GM21737 (cell line): ENCODE data around the gene SLC22A15.
"Not testable (repeated sequence)": the region's sequence is repeated elsewhere in the genome, so short reads cannot be mapped to it uniquely, and the experiment has no call there.

Experiments used
- ATAC-seq: cut with Tn5 transposase; IDR thresholded peaks from one replicate; pipeline ENCODE4 v1.9.1; 2021; ENCODE audit warnings: mild to moderate bottlenecking, moderate library complexity; ENCODE audit not compliant: unreplicated experiment

SLC22A15 gene

DNA sequence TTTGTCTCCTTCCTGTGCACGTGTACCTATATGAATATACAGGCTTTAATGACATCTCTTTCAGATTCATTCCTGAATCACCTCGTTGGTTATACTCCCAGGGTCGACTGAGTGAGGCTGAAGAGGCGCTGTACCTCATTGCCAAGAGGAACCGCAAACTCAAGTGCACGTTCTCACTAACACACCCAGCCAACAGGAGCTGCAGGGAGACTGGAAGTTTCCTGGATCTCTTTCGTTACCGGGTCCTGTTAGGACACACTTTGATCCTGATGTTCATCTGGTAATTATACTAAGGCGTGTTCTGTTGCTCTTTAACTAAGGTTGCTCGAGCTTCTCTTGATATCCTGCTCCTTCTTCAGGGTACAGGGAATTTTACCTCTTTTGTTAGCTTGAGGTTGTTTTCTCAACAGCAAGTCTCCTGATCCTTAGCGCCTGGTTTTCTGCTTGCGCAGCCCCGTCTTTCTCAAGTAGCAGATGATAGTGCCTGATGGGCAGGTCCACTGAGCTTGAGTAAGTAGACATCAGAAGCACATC lies 55.1 kb downstream of the SLC22A15 start:
- ATAC-seq: no peak

GRCh38 chr1:116033322-116033721 lies 57.0 kb downstream of the SLC22A15 start:
- ATAC-seq: no peak

- ATAC-seq: no peak
Observed at GRCh38 chr1:116036255-116036654, 59.9 kb downstream of the SLC22A15 start.

DNA sequence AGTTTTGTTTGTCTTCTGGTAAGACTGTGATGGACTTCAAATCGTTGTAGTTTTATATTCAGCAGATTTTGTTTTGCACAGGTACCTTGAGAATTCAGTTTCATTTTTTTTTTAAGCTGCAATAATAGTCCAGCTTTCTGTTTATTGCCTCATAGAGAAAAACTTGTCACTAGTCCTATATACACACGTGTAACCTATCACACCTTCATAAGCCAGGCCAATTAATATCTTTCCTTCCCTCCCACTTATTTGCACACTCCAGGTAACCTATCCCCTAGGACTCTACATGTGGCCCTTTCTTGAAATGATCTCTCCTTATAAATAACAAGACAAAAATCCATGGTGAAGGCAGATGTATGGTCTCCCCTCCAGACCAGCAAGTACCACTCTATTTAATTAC lies 62.4 kb downstream of the SLC22A15 start:
- ATAC-seq: no peak

DNA sequence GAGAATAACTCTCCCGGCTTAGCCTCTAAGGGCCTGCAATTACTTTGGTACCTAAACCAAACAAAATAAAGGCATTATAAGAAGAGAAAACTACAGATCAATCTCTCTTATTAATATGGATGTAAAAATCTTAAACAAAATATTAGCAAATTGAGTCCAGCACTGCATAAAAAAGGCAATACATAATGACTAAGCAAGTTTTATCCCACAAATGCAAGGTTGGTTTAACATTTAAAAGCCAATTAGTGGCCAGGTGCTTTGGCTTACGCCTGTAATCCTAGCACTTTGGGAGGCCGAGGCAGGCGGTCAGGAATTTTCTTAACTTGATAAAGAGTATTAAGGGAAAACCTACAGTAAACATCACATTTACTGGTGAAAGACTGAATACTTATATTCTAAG lies 67.8 kb downstream of the SLC22A15 start:
- ATAC-seq: no peak

DNA sequence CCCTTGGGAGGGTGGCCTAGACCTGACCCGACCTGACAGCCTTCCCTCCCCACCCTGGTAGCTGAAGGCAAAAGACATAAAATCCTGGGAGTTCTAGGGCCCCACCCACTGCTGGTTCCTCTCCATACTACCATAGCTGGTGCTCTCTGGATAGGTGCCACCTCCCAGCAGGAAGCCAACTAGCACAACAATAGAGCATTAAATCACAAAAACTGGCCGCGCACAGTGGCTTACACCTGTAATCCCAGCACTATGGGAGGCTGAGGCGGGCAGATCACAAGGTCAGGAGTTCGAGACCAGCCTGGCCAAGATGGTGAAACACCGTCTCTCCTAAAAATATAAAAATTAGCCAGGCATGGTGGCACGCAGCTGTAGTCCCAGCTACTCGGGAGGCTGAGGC lies 70.6 kb downstream of the SLC22A15 start:
- ATAC-seq: not testable (repeated sequence)

DNA sequence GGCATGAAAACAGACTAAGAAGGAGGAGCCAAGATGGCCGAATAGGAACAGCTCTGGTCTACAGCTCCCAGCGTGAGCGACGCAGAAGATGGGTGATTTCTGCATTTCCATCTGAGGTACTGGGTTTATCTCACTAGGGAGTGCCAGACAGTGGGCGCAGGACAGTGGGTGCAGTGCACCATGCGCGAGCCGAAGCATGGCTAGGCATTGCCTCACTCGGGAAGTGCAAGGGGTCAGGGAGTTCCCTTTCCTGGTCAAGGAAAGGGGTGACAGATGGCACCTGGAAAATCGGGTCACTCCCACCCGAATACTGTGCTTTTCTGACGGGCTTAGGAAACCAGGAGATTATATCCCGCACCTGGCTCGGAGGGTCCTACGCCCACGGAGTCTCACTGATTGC lies 75.6 kb downstream of the SLC22A15 start:
- not testable (repeated sequence) for ATAC-seq

GRCh38 chr1:116062201-116062600 lies 85.9 kb downstream of the SLC22A15 start:
- ATAC-seq: no peak

- ATAC-seq: no peak
Observed at GRCh38 chr1:116064616-116065015, 88.3 kb downstream of the SLC22A15 start.

- ATAC-seq: no peak
Observed at GRCh38 chr1:116066868-116067565, 90.7 kb downstream of the SLC22A15 start.

DNA sequence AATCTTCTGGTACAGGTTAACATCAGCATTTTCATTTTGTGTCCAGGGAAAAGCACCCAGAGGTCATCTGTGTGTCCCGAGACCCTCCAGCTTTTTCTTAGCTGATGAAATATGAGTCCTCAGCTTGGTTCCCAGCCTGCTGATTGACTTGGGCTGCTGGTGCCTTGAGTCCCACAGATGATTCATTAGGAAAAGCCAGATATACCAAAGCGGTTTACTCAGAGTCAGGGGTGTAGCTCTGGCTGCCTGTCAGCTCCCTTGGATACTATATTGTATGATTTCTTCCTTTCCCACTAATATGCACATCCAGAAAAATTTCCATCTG lies 91.2 kb downstream of the SLC22A15 start:
- no peak for ATAC-seq

DNA sequence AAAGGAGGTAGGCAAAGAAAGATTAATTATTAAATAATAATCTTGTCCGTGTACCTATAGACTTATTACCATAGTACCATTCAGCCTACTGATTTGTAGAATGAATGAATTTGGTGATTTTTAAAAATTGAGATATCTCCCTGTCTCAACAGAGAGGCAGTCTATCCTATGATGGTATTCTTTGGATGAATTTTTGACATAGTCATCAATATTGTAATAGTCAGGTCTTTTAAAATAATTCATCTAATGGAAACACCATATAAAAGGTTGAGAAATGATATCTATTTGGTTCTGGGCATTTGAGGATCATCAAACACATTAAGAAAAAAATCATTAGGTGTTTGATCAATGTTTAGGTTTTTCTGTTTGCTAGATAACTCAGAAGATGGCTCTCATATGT lies 99.3 kb downstream of the SLC22A15 start:
- ATAC-seq: no peak

- no peak for ATAC-seq
Observed at GRCh38 chr1:116075990-116076389, 99.7 kb downstream of the SLC22A15 start.

GRCh38 chr1:116076831-116077230 lies 100.5 kb downstream of the SLC22A15 start:
- ATAC-seq: no peak

DNA sequence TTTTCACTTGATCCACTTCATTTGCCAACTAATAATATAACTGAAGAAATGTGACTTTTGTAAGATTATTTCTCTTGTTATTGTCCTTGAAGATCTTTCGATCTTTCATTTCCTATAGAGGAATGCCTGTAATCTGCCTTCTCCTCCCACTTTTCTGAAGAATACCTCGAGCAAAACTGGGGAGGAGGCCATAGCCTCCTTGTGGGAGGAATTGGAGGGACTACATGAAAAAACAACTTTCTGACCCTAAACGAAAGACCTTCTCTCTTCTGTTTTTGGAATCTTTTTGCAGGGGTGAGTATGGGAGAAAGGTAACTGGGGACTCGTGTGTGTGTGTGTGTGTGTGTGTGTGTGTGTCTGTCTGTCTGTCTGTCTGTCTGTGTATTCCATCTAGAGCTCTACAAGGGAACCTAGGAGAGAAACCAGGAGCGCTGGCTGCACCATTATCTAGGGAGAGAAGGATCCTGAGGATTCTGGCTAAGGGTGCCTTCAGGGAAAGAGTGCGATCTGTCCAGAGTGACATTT lies 102.4 kb downstream of the SLC22A15 start:
- ATAC-seq: no peak

GRCh38 chr1:116087628-116088027 lies 111.3 kb downstream of the SLC22A15 start:
- ATAC-seq: no peak

GRCh38 chr1:116089870-116090269 lies 113.6 kb downstream of the SLC22A15 start:
- no peak for ATAC-seq

- ATAC-seq: no peak
Observed at GRCh38 chr1:116091083-116091482, 114.8 kb downstream of the SLC22A15 start.

DNA sequence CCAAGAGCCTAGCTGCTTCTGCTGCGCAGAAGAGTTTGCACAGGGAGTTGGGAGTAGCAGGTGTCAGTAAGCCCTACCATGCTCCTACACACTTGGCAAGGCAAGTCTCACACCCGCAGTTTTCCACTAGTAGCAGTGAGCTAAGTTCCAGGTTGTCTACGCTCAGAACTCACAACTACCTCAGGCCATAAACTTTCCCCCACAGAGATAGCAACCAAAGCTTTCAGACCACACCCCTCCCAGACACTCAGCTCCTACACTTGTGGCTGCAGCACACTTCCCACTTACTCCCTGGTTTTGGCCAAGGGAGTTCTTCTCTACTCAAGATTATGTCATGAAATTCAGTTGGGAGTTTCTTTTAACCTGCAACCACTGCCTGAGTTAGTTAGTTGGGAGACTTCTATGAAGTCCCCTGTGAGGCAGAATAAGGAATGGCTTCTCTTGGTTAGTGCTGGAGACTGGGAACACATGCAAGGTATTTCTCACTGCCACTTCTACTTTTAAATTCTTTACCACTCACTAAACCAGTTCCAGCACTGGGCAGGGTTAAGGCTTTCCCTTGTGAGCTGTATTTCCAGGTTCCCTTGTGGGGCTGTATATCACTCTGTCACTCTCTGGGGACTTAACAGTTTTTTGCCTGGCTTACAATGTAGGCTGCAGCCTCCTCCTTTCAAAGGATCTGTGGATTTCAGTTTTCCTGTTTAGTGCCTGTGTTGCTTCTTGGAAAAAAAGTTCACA lies 116.6 kb downstream of the SLC22A15 start:
- ATAC-seq: no peak

- no peak for ATAC-seq
Observed at GRCh38 chr1:116095027-116095426, 118.7 kb downstream of the SLC22A15 start.

DNA sequence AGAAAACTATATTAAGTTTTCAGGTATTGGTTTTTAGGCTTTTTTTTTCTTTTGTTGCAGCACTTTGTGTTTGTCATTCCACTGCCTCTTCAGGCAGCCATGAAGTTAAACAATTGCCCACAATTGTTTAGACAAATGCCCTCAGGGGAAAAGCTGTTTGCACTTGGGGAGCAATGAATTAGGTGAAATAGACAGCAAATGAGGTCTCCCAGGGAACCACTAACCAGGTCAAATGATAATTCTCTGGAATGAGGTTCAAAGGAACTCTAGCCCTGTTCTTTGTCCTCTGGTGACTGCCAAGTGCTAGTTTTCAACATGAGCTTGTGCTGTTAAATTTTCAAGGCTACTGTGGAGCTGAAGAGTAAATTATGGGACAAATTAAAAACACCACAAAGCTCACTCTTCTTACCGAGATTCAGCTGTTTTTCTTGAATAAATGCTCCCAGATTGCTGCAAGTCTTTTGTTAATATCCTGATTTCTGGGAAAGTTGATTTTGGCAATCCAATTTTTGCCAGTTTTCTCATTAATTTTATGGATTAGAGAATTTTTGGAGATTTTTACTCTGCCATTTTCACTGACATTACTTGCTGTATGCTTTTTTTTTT lies 119.8 kb downstream of the SLC22A15 start:
- no peak for ATAC-seq

GRCh38 chr1:116097626-116098025 lies 121.3 kb downstream of the SLC22A15 start:
- no peak for ATAC-seq
